NCI-H510A (cell line): Measurements from ENCODE around the gene SPIRE2.
"Not testable (repeated sequence)": the region's sequence is repeated elsewhere in the genome, so short reads cannot be mapped to it uniquely, and the experiment has no call there.

Source experiments
- DNase-seq: peaks from one replicate; lab custom pipeline; 2025; lab: John Stamatoyannopoulos, UW

The SPIRE2 gene

DNA sequence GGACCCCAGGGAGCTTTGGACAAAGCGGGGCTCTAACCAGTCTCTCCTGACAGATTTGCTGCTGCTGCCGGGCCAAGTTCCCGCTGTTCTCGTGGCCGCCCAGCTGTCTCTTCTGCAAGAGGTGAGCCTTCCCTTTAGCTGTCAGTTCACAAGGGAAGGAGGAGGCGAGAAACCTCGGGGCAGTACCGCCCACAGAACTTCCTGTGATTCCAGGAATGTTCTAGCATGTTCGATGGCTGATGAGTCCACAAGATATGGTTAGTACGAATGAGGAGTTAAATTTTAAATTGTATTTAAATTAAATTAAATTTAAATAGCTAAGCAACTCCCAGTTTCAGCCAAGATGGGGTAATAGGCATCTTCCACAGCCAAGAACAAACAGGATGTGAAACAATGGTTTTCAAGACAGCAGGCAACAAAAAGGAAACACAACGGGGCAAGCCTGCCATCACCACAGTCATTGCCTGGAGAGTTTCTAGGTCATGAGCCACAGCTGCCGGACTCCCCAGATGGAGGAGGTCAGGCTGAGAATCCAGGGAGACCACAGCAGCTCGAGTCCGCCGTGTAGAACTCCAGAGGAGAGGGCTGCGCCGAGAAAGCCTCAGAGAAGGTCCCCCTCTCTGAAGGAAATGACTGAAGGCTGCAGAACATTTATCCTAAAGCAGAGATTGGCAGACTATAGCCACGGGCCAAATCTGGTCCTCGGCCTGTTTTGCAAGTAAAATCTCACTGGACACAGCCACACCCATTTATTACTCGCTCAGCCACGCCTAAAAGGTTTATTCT is 35.7 kb downstream of the SPIRE2 start:
- DNase-seq: no peak

DNA sequence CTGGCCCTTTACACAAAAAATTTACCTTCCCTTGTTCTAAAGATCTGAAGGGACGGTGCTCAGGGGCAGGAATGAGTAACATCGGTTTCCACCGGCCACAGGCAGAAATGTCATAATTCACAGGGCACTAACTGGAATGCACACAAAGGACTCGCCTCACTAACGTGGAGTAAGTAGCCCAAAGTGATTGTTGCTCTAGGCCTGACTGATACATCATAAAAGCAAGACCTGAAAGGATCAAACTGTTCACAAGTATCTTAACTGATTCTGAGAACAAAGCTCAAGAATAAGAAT is 36.2 kb downstream of the SPIRE2 start:
- DNase-seq: no peak

DNA sequence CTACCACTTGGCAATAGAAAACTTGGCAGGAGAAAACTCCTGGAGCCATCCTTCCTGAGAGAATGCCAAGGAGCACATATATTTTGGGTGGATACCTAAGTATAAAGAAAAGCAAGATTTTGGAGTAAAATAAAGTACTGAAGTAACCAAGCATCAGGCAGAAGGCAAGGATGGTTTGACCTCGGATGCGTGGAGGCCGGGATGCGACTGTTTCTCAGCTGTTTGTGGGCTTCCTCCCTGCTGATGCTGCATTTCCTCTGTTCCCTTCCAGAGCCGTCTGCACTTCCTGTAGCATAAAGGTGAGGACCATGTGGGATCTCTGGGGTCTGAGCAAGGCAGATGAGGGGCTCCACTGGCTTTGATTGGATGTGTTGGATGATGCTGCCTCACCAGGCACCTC is 39.6 kb downstream of the SPIRE2 start:
- no peak for DNase-seq

DNA sequence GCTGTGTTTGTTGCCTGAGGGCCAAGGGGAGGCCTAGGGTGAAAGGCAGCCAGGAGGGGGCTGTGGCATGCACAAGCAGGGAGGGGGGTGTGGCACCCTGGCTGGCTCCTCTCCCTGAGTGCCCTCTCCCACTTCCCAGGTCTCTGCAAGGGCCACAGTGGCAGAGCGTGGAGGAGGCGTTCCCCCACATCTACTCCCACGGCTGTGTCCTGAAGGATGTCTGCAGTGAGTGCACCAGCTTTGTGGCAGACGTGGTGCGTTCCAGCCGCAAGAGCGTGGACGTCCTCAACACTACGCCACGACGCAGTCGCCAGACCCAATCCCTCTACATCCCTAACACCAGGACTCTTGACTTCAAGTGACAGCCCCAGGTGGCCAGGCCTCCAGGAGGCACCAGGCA is 41.6 kb downstream of the SPIRE2 start:
- no peak for DNase-seq

DNA sequence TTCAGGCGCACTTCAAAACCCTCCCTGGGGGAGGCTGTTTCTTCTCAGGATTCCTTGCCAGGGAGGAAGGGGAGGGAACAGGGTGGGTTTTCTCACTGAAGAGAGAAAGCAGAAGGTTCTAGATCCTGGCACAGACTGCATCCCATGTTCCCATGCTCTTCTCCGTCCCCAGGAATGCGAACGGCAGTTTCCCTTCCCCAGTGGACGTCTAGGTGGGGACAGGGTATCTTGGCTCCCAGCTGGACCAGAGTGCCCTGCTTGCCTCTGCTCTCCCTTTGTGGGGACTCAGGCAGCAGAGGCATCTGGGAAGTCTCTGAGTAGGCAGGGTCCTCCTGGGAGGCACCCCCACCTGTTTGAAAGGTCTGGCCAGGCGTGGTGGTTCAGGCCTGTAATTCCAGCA is 42.2 kb downstream of the SPIRE2 start:
- no peak for DNase-seq

DNA sequence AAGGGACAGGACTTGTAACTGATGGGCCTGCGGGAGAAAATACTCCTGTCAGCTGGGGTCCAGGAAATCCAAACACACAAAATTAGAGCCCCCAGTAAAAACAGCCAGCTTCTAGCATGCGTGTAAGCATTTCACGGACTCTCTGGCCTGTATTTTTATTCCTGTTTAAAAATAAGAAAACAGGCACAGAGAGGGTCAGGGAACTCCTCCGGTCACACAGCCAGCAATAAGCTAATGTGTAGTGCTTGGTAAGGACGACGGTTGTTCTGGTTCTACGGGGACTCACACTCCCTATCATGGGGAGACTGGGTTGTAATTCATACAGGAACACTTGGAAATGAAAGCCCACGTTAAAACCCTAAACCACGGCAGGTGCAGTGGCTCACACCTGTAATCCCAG is 43.6 kb downstream of the SPIRE2 start:
- no peak for DNase-seq

DNA sequence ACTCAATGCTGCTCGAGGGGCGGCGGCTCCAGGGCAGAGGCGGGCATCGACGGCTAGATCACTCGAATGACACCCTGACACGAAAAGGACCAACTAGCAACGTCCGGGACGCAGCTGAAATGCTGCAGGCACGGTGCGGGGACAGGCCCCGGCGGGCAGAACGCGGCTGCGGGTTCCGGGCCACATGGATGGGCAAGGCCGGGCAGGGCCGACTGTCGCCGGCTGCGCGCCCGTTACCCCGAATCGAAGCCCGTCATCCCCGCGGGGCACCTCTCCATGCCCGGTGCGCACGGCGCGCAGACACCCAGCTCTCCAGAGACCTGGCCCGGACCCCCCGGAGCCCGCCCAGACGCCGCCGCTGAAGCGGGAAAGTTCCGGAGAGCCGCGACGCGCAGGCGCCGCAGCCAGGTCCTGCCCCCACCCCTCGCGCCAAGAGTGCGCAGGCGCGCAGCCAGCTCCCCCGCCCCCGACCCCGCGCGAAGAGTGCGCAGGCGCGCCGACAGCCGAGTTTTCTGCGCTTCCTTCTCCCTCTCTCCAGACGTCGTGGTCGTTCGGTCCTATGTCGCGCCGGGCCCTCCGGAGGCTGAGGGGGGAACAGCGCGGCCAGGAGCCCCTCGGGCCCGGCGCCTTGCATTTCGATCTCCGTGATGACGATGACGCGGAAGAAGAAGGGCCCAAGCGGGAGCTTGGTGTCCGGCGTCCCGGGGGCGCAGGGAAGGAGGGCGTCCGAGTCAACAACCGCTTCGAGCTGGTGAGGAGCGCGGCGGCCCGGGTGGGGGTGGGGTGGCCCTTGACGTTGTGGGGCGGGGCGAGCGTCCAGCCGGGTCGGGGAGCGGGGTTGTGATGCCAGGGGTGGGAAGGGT is 45.1 kb downstream of the SPIRE2 start, which contains the start of gene TCF25:
Gene TCF25 (plus strand): TSS at position 484 of the 863 bp plus-strand sequence. CDS start 76 bp downstream, at position 560.
- no peak for DNase-seq

DNA sequence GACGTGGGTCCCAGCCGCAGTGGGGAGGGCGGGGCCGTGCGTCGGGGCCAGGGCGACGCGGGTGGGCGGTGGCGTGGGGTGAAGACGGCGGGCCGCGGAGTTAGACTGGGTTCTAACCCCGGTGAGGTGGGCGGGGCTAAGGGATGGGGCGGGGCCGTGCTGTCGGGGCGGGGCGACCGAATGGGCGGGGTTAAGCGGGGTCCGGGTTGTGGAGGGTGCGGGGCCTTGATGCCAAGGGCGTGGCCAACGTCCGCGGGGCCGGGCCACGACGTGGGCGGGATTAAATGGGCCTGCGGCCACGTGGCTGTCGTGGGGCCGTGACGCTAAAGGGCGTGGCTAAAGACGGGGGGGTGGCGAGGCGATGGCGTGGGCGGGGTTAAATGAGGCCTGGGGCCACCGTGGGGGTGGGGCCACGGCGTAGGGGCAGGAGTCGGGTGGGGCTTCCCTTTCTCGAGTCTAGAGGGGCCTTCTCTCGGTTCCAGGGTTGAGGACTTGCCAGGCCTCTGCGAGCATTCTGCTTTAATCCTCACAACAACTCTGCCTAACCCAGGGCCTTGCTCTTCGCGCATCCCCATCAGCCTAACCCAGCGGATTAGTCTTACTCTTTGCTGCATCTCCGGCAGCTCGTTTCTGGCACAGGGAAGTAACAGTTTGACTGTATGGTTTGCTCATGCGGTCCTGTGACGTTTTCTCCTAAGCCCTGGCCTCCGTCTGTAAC is 45.9 kb downstream of the SPIRE2 start:
- no peak for DNase-seq

DNA sequence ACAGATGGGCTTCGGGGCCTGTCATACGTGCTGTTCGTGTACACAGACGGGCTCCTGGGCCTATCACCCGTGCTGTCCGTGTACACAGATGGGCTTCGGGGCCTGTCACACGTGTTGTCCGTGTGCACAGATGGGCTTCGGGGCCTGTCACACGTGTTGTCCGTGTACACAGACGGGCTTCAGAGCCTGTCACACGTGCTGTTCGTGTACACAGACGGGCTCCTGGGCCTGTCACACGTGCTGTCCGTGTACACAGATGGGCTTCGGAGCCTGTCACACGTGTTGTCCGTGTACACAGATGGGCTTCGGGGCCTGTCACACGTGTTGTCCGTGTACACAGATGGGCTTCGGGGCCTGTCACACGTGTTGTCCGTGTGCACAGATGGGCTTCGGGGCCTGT is 50.8 kb downstream of the SPIRE2 start:
- not testable (repeated sequence) for DNase-seq

DNA sequence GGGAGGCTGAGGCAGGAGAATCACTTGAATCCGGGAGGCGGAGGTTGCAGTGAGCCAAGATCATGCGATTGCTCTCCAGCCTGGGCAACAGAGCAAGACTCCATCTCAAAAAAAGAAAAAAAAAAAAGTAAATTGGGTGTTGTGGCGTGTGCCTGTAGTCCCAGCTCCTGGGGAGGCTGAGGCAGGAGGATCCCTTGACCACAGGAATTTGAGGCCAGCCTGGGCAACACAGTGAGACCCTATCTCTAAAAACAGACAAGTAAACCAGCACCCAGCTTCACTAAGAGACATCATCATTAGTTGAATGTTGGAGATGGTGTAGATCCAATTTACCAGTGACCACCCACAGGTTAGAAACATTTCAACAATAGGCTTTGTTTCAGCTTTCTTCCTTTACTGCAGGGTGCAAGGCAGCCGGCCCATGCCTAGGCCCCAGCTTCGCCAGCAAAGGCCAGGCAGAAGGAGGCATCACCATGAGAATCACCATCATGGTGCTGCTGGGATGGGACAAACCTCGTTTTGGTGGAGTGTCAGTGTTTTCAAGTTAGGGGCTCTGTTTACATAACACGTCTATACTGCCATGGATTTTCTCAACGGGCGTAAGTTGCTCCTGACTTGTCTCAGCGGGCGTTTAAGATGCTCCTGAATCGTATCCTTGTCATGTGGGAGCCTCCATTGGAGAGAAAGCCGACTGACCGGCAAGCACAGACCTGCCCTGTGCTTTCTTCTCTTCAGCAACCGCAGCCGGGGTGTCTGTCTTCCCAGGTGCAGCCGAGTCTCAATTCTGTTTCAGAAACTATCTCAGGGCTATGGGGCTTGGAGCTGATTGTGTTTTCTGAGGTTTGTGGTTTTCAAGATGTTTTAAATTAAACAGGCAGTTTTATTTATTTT is 52.4 kb downstream of the SPIRE2 start:
- DNase-seq: no peak

DNA sequence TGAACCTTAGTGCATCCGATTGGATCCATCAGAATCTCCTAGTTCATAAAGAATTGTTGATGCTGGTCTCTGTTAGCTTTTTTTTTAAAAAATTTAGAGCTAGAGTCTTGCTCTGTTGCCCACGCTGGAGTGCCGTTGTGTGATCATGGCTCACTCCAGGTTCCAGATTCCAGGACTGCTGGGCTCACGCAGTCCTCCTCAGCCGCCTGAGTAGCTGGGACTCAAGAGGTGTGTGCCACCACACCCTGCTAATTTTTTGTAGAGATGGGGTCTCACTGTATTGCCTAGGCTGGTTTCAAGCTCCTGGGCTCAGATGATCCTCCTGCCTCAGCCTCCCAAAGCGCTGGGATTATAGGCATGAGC is 53.1 kb downstream of the SPIRE2 start:
- no peak for DNase-seq

DNA sequence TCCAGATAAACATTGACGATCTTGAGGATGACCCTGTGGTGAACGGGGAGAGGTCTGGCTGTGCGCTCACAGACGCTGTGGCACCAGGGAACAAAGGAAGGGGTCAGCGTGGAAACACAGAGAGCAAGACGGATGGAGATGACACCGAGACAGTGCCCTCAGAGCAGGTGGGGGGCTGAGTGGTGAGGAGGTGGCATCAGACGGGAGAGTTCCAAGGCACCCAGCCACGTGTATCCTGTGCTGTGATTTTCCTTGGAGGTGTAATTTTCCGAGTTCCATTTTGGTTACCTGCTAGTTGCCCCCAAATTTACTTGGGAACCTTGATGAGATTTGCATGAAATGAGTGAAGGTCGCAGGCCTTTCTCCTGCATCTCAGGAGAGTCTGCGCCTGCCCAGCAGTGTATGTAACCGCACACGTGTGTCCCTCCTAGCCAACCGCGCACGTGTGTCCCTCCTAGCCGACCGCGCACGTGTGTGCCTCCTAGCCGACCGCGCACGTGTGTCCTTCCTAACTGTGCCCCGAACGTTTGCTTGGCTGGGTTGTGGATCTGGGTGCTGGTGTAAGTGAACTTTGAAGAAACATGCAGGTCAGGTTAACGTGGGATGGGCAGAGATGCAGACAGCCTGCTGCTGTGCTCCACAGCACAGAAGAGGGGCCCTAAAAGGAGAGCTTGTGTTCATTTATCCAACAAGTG is 55.2 kb downstream of the SPIRE2 start:
- no peak for DNase-seq

DNA sequence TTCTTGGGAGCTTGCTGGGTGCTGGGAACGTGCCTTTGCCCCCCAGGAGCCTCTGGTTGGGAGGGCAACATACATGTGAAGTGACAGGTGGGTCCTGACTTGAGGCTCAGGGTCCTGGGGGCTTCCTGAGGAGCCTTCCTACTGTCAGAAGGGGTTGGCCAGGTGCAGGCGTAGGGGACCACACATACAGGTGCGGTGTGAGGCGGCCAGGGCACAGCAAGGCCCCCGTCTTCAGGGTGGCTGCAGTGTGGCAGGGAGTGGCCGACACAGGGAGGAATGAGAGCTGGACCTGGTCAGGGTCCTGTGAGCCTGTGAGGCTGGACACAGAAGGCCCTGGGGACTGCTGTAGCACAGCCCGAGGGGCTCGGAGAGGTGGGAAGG is 55.8 kb downstream of the SPIRE2 start:
- no peak for DNase-seq

DNA sequence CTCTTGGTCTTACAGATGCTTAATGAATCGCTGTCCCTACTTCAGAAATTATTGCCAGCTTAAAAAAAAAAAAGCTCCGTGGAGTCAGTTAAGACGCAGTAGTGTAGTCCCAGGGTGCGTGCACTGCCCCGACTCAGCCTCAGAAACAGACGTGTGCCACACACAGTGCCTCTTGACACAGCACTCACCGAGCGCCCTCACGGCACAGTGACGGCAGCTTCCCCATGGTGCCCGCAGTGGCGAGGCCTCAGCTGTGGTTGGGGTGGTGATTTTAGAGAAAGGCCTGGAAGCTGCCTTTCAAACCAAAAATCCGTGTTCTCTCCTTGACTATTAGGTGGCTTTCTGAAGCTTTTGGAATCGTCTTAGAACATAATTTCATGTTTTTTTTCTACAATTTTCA is 59.0 kb downstream of the SPIRE2 start:
- no peak for DNase-seq

DNA sequence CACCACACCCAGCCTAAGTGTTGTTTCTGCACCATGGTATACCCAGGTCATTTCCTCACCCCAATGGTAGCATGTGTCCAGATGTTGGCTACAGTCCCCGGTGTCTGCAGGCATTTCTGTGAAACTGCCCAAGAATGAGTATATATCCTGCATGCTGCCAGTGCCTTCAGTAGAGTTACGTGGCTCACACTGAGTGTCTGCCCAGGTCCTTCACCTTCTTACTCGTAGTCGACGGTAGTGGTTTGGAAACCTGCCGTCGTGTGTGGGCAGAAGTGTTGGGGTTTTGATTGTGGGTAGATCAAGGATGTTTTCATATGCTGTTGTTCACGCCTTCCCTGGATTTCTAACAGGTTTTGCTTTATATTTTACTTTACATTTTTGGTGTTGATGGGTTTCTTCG is 61.9 kb downstream of the SPIRE2 start:
- no peak for DNase-seq

DNA sequence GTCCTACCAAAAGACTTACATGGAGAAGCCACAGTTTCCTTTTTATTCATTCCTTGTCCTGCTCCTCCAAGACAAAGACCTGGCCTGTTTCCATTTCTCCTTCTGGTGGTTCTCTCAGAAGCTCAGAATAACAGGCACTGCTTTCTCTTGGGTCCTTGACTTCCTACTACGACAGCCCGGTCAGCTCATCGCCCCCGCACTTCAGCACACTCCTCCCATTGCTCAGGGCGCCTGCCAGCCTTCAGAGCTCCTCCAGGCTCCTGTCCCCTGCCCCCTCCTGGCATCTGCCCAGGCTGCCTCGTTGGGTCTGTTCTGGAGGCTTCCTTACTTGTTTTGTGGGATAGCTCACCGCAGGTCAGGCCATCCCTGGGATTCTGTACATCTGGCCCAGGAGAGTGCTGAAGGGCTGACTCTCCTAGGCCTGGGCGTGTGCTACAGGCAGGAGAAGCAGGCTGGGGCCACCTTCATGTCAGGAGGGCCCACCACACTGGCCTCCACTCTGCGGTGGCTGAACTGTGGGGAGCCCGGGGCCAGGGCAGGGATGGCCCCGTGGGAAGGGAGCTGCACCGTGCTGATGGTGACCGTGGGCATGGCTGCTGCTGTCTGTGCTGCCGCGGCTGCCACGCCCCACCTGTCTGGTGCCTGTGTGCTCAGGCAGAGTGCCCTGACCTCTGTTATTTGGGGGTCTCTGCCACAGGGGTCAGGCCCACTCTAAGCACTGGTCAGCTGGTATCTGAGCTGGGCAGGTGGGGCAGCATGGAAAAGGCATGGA is 62.8 kb downstream of the SPIRE2 start:
- no peak for DNase-seq

DNA sequence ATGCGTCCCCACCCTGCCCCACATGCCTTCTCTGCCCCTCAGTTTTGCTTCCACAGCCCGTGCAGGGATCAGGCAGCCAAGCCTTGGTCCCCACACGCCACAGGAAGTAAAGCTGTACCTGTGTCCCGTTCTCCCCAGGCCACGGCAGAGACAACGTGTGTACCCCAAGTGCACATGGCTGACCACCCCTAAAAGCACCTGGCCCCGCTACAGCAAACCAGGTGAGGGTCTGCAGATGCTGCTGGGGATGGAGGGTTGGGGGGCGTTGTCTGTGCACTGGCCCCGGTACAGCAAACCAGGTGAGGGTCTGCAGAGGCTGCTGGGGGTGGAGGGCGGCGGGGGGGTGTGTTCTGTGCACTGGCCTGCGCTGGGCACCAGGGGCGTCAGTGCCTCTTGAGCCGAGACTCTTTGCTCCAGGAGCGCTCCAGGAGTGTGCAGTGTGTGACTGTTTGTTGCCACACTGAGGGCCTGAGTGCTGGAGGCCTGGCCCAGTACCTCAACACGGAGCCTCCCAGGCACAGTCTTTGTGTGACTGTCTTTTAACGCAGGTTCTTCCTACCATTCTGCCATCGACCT is 63.9 kb downstream of the SPIRE2 start:
- DNase-seq: no peak

DNA sequence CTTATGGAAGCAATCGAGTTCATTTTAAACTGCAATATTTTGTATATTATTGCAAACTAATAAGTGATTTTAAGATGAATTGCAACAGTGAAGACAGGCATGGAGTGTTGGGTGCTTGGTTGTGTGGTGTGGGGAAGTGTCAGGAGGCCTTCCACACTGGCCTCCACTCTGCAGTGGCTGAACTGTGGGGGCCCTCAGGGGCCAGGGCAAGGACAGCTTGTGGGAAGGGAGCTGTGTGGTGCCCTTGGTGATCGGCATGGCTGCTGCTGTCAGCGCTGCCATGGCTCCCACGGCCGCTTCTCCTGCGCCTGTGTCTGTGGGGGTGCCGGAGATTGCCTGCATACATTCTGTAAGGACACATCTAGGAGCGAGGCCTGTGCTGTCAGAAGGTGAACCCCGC is 64.4 kb downstream of the SPIRE2 start:
- no peak for DNase-seq

DNA sequence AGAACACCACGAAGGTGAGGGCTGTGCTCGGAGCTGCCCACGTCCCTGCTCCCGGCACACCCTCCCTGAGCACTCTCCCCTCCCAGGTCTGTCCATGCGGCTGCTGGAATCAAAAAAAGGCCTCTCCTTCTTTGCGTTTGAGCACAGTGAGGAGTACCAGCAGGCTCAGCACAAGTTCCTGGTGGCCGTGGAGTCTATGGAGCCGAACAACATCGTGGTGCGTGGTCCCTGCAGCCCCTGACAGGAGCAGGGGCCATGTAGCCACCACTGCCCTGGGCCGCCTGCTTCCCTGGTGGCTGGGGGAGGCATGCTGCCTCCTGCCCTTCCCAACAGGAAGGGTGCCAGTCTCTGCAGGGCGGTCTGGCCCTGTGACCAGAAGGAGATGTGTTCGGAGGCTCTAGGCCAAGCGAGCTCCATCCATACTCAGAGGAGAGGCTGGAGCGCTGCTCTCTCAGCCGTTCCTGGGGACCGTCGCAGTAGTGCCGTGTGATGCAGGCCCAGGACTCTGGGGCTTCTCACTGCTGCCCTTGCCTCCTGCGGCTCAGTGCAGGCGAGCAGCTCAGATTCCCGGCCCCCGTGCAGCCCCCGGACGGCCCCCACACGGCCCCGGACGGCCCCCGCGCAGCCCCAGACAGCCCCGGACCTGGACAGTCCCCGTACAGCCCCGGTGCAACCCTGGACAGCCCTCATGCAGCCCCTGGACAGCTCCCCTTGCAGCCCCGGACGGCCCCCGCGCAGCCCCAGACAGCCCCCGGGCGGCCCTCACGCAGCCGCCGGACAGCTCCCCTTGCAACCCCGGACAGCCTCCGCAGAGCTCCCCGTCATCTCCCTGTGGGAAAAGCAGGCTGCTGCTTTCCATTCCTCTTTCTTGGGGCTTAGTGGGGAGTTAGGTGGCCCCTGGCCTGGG is 65.6 kb downstream of the SPIRE2 start:
- DNase-seq: no peak
